CD4-positive, alpha-beta T cell treated with Interleukin-21 for 1 hour (primary cell): Measurements from ENCODE around the gene MGMT.

Experiments
- DNase-seq: peaks from one replicate; pipeline ENCODE4 v3.0.0-alpha.2; 2020

Gene MGMT

GRCh38 chr10:129497013-129497412, 30.0 kb downstream of the MGMT start:
- DNase-seq: no peak

DNA sequence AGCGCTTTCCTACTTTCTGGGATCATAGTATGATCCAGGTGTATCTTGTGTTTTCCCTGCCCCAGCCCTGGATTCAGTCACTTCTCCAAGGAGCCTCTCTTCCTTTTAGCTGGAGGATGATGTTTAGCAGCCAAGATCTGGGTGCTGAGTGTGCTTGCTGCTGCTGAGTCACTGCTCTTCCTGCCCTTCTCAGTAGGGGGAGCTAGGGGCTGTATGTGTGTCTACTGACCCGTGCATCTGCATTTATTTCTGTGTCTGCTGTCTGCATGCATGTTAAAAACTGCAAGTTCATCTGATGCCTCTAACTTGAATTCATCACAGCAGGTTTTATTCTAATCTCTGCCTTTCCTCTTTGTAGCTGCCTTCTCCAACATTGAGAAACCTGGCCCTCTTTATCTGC, 31.6 kb downstream of the MGMT start:
- DNase-seq: no peak

- no peak for DNase-seq
Measured at GRCh38 chr10:129500617-129501339, 33.7 kb downstream of the MGMT start.

DNA sequence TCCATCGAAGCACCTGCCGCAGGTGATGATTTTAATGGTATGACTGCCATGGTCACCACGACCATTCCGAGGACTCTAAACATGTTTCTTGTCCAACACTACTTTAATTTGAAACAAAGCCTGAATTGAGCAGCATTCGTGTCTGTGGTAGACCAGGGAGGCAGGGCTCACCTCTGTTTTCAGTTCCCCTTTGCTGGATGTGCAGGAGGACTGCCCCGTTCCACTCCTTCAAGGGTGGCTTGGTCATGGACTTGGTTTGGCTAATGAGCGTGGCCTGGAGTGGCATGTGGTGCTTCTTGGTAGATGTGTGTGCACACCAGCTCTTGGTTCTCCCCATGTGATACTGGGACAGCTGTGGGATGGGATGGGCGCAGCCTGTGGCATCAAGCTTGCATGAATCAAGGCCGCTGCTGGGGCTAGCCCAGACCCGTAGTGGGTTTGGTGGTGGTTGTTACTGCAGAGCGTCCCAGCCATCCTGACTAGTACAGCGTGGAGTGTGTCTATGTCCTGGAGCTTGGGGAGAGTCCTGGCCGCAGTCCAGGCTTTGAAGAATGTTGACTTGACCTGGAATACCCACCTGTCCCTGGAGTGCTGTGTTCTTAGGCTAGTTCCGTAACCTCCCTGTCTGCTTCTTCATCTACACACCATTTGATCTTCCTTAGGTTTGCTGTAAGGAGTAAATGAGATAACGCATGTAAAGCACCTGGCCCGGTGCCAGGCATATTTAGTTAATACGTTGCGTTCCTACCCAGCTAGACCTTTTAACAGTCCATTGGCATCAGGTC, 34.8 kb downstream of the MGMT start:
- no peak for DNase-seq

DNA sequence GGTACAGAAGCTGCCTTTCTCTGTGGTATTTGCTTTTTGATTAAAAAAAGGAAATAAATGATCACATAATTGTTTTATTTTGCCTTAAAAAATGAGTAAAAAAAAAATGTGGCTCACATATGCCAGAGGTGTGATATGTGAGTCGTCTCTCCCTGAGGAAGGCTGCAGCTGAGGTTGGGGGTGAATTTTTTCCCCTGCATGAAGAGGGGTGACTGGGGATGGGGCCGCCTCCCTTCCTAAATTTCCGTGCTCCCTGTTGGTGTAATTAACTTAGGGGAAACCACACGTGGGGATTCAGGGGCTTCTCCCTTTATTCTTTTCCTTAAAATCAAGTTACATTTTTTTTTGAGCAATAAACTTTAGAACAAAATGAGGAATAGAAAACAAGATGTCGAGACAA, 35.4 kb downstream of the MGMT start:
- DNase-seq: no peak

DNA sequence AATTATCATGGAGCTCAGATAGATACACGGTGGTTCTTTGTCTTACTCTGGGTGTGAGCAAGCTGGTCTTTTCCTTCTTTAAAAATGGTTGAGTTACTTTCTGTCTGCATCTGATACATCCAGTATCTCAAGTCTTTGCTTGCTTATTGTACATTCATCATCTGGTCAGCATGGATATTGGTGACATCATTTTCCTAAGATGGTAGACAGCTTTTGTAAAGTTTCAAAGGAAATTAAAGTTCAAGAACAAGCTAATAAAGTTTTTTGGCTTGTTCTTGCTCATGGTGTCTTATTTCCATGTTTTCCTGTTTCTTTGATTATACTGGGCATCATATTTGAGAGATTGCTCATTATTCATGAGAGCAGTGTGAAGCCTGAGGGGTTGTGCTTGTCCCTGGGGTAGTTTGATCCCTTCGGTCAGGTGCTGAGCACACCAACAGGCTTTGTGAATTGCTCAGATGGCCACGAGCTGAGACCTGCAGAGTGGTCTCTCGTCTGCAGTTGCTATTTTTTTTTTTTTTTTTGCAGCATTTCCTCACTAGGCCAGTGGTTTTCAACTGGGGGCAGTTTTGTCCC, 38.5 kb downstream of the MGMT start:
- DNase-seq: no peak

DNA sequence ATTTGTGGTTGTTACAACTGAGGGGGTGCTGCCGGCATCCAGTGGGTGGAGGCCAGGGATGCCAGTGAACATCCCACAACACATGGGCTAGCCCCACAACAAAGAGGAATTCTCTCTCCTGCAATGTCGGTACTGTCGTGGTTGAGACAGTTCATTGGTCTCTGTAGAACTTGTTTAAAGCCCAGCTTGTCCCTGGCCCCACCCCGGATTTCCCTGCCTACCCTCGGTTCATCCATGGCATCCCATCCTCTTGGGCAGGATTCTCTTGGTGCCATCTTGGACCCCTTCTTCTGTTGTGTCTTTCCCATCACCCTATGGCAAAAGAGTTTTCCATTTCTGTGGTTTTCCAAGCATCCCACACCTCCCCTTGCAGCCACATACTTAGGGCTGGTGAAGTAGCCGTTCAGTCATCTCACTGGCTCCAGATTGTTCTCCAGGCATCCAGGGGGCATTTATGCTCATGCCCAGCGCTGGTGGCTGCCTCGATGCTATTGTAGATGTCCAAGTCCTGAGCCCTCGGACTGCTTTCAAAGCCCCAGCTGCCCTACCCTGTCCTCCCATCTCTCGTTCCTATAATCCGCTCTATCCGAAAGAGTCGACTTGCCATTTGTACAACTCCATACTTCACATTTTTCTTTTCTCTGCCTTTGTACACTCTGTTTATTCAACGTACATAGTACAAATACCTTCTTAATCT, 39.2 kb downstream of the MGMT start:
- no peak for DNase-seq

- DNase-seq: no peak
Measured at GRCh38 chr10:129507216-129507889, 40.3 kb downstream of the MGMT start.

GRCh38 chr10:129509155-129509554, 42.1 kb downstream of the MGMT start:
- DNase-seq: no peak

- no peak for DNase-seq
Measured at GRCh38 chr10:129509835-129510234, 42.8 kb downstream of the MGMT start.

DNA sequence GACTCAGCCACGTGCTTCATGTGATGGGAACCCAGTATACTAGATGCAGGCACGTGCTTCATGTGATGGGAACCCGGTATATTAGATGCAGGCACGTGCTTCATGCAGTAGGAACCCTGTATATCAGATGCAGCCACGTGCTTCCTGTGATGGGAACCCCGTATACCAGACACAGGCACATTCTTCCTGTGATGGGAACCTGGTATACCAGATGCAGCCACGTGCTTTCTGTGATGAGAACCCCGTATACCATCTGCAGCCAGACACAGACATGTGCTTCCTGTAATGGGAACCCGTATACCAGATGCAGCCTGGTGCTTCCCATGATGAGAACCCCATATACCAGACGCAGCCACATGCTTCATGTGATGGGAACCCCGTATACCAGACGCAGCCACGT, 44.0 kb downstream of the MGMT start:
- no peak for DNase-seq

- no peak for DNase-seq
Measured at GRCh38 chr10:129511758-129512157, 44.7 kb downstream of the MGMT start.

DNA sequence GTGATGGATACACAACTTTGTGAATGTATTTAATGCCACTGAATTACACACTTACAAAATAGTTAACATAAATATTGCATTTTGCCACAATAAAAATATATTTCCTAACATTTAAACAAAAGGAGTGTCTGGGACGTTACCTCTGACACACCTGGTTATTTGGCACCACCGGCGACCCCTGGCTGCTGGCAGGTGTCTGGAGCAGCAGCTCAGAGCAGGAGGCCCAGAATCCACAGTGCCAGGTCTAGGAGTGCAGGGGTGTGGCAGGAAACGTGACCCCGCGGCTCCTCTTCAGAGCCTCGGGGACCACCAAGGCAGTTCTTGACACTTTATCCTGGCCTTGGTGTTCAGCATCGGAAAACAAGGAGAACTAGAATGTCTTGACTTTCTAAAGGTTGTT, 46.3 kb downstream of the MGMT start:
- DNase-seq: no peak

DNA sequence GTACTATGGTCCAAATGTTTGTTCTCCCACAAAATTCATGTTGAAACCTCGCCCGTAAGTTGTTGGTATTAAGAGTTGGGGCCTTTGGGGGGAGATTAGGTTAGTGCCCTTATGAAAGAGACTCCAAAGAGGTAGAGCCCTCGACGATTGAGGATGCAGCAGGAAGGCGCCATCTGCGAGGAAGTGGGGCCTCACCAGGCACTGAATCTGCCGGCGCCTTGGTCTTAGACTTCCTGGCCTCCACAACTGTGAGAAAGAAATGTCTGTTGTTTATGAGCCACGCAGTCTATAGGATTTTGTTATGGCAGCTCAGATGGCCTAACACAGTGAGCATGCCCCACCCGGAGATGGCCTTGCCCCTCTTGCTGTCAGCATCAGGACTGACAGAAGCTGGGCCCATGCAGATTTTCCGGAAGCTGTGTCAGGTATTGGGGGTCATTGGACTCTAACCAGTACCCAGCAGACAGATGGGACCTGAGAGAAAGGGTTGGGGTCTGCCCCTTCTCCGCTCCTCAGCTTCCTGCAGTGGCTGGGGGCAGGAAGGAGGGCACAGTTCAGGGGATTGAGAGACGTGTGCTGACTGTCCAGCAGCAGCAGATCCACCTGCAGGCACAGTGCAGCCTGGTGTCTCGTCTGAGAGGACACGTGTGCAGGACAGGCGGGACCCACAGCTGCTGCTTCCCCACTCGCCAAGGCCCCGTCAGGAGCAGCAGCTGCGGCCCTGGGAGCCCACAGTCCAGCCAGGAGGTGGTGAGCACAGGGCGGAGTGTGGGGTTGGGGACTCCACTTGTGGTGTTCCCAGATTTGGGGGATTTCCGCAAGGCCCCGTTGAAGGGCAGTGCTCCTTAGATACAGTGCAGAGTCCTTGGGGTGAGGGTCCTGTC, 47.8 kb downstream of the MGMT start:
- no peak for DNase-seq

DNA sequence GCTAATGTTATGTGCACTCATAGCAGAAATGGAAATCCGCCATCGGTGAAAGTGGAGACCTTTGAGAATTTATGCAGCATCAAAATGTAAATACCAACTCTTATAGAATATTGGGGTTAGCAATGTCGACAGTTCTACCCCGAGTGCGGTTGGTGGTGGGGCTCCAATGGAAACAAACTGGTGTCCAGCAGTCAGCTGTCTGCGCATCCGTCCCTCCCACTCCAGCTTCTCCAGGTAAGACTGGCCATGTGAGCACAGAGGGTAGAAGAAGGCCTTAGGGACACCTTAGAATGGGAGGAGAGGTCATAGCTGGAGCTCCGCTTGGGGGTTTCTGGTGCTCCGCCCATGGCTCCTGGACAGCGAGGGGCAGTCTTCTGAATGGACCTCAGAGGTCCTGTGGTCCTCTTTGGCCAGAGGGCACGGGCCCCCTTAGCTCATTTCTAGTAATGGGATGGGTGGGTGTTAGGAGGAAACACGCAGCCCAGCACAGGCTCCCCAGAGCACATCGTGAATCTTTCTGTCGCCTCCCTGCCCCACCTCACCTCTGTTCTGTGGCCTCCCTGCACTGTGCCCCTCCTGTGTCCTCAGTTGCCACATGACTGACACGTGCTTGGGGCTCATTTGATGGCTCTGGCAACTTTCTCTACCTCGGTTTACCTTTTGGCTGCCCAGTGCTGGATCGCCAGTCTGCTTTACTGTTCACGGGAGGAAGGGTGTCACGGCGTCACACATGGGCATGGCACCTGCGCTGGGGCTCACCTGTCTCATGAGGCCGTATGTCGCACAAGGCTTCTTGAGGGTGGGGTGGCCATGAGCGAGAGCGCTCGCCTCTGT, 50.0 kb downstream of the MGMT start:
- DNase-seq: no peak

- DNase-seq: peak; percentile 23
Measured at GRCh38 chr10:129517680-129518057, 50.6 kb downstream of the MGMT start.

DNA sequence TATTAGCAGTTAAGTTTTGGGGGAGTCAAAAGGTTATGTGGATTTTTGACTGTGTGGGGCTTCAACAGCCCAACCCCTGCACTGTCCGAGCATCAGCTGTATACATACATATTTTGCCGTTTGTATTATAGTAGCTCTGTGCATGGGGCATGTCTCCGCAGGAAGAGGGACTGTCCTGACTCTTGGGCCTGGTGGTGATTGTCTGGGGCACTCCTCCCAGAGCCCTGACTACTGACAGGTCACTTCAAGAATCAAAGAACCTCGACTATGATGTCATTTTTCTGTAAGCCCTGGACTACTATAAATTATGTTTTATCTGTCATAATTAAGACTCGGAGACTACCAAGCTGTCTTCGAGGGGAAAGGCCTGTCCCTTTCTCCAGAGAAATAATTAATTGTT, 51.8 kb downstream of the MGMT start:
- no peak for DNase-seq

DNA sequence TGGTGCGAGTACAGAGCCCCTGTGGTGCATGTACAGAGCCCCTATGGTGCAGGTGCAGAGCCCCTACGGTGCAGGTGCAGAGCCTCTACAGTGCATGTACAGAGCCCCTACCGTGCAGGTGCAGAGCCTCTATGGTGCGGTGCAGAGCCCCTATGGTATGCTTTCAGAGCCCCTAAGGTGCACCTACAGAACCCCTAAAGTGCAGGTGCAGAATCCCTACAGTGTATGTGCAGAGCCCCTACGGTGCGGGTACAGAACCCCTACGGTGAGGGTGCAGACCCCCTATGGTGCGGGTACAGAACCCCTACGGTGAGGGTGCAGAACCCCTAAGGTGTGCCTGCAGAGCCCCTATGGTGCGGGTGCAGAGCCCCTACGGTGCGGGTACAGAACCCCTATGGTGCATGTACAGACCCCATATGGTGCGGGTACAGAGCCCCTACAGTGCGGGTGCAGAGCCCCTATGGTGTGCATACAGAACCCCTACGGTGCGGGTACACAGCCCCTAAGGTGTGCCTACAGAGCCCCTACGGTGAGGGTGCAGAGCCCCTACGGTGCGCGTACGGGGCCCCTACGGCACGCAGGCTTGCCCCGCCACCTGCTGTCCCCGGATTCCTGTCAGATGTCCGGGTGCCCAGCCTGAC, 53.5 kb downstream of the MGMT start:
- no peak for DNase-seq

GRCh38 chr10:129521161-129522025, 54.4 kb downstream of the MGMT start:
- no peak for DNase-seq
